Stomach (tissue), 4 donors: ENCODE data around the gene UQCRQ.

Source experiments
- POLR2AphosphoS5 ChIP-seq, 3 donors: sonication (generic); formaldehyde crosslinking; IDR thresholded peaks; one replicate each; pipeline ENCODE4 v1.6.1; 2016; ENCODE audit warnings: antibody characterized with exemption in 3 of 3
- TF ChIP-seq, protein P1 (sequence below), 7 experiments: fragments of 450-650 bp in 4 of 7; fragments of 200-600 bp in 3 of 7; sonication (generic) in 3 of 7; IDR thresholded peaks; one replicate each; pipeline ENCODE4 v1.5.1; 2016 to 2019; ENCODE audit warnings: antibody characterized with exemption in 7 of 7, control low read depth in 2 of 7, mild to moderate bottlenecking in 1 of 7

DNA sequence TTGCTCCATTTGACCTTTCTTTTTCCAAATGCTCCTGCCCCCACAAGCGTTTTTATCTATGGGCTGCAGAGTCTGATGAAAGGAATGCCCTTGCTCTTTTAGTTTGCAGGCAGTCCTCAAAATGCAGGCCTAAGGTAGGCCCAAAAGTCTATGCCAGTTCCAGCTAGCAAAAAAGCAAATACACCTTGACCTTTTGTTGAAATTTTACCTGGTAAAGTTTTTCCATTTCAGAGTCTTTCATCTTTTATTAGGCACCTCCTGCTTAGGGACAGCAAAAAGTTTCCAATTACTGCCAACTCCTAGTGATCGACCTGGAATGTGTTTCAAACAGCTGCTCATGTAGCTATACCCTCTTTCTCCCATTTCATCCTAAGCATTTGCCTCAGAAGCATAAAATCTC is 4.4 kb downstream of the UQCRQ start:
- TF ChIP-seq POLR2AphosphoS5 (IDR thresholded peaks at IDR 0.05), result no peak
- TF ChIP-seq, protein P1, sequence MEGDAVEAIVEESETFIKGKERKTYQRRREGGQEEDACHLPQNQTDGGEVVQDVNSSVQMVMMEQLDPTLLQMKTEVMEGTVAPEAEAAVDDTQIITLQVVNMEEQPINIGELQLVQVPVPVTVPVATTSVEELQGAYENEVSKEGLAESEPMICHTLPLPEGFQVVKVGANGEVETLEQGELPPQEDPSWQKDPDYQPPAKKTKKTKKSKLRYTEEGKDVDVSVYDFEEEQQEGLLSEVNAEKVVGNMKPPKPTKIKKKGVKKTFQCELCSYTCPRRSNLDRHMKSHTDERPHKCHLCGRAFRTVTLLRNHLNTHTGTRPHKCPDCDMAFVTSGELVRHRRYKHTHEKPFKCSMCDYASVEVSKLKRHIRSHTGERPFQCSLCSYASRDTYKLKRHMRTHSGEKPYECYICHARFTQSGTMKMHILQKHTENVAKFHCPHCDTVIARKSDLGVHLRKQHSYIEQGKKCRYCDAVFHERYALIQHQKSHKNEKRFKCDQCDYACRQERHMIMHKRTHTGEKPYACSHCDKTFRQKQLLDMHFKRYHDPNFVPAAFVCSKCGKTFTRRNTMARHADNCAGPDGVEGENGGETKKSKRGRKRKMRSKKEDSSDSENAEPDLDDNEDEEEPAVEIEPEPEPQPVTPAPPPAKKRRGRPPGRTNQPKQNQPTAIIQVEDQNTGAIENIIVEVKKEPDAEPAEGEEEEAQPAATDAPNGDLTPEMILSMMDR (IDR thresholded peaks at IDR 0.05), result no peak
